HCT116 (cell line): ENCODE data around the gene BMP7. TPM values are rescaled to one million over a fixed set of nuclear protein-coding genes. Genes with fewer than 3 reads are reported as not detected.

Experiments used
- ATAC-seq: fragments of 200-7000 bp; cut with Tn5 transposase; 2 replicates; pipeline ENCODE4 v1.9.1; 2020; ENCODE audit warnings: mild to moderate bottlenecking, moderate library complexity
- BruUV-seq: library from RNA; stranded (reverse); fragments of 400-500 nt; replicated peaks from 2 replicates; lab custom pipeline; 2021; lab: Mats Ljungman, UMichigan
- CTCF ChIA-PET: fragments of 300-600 bp; sonication (Branson Sonifier 250); formaldehyde crosslinking; loops from one replicate; lab custom pipeline; 2021; ENCODE audit warnings: antibody characterized with exemption; lab: Charles Lee
- POLR2A ChIA-PET: fragments of 300-600, 350-600 bp; sonication (Branson Sonifier 250); formaldehyde crosslinking; loops from one replicate; lab custom pipeline; 2021; ENCODE audit warnings: antibody characterized with exemption; lab: Charles Lee
- RAD21 ChIA-PET, 2 experiments: fragments of 300-600 bp; sonication (Branson Sonifier 250); formaldehyde crosslinking; loops; one replicate each; lab custom pipeline; 2023; ENCODE audit warnings: low total read pairs in 2 of 2; ENCODE audit not compliant: uncharacterized antibody in 2 of 2, unreplicated experiment in 2 of 2, low non-redundant PET in 1 of 2; lab: Charles Lee
- DNase-seq: peaks from one replicate; pipeline ENCODE4 v3.0.0-alpha.2; 2010; ENCODE audit warnings: low read depth, low spot score
- H2AFZ ChIP-seq: fragments of 200-600 bp; shearing (Covaris generic), sonication (generic); 2 replicates; pipeline ENCODE4 v1.6.1; 2017; ENCODE audit warnings: low read depth, mixed run types, mixed read lengths, antibody characterized with exemption, low read length; ENCODE audit not compliant: poor library complexity, severe bottlenecking
- H3K27ac ChIP-seq: 2 replicates; pipeline ENCODE4 v1.5.1; 2012; ENCODE audit warnings: low read depth, low read length
- H3K27me3 ChIP-seq: fragments of 200-600 bp; sonication (generic); 2 replicates; pipeline ENCODE4 v1.6.1; 2016; ENCODE audit warnings: mixed run types, low read length, mixed read lengths; ENCODE audit not compliant: insufficient read depth
- H3K36me3 ChIP-seq, 2 experiments: fragments of 200-500 bp in 1 of 2; fragments of 200-600 bp in 1 of 2; sonication (Bioruptor generic) in 1 of 2; sonication (generic) in 1 of 2; 2 replicates each; pipeline versions ENCODE4 v1.5.1 to v1.6.1; 2014 to 2016; ENCODE audit warnings: low read length in 2 of 2, inconsistent platforms in 1 of 2, mixed read lengths in 1 of 2, mixed run types in 1 of 2; ENCODE audit not compliant: insufficient read depth in 2 of 2, control insufficient read depth in 1 of 2
- H3K4me1 ChIP-seq, 2 experiments: fragments of 200-600 bp in 1 of 2; sonication (generic) in 1 of 2; 2 replicates each; pipeline versions ENCODE4 v1.5.1 to v1.6.1; 2012 to 2017; ENCODE audit warnings: low read length in 2 of 2, inconsistent platforms in 1 of 2, mild to moderate bottlenecking in 1 of 2, mixed read lengths in 1 of 2, mixed run types in 1 of 2, moderate library complexity in 1 of 2; ENCODE audit not compliant: insufficient read depth in 2 of 2, control insufficient read depth in 1 of 2
- H3K4me2 ChIP-seq: fragments of 200-600 bp; sonication (generic); 2 replicates; pipeline ENCODE4 v1.6.1; 2017; ENCODE audit warnings: mixed run types, low read length, mixed read lengths
- H3K4me3 ChIP-seq, 2 experiments: fragments of 200-600 bp in 1 of 2; sonication (generic) in 1 of 2; replicated peaks in 1 of 2; 2 replicates each; pipeline ENCODE4 v1.5.1; 2011 to 2016; ENCODE audit warnings: low read length in 2 of 2, control low read depth in 1 of 2, low read depth in 1 of 2, mild to moderate bottlenecking in 1 of 2, mixed read lengths in 1 of 2, mixed run types in 1 of 2
- H3K79me2 ChIP-seq: fragments of 200-600 bp; sonication (generic); 2 replicates; pipeline ENCODE4 v1.6.1; 2017; ENCODE audit warnings: mild to moderate bottlenecking, mixed run types, low read length, moderate library complexity, mixed read lengths; ENCODE audit not compliant: insufficient read depth
- H3K9ac ChIP-seq: fragments of 200-600 bp; sonication (generic); 2 replicates; pipeline ENCODE4 v1.6.1; 2016; ENCODE audit warnings: low read length, mixed read lengths
- H3K9me2 ChIP-seq: fragments of 200-600 bp; sonication (generic), shearing (Covaris generic); 2 replicates; pipeline ENCODE4 v1.6.1; 2017; ENCODE audit warnings: mixed run types, mild to moderate bottlenecking, moderate library complexity; ENCODE audit not compliant: insufficient read depth
- H3K9me3 ChIP-seq, 2 experiments: fragments of 200-500 bp in 1 of 2; fragments of 200-600 bp in 1 of 2; sonication (Bioruptor generic) in 1 of 2; sonication (generic) in 1 of 2; 2 replicates each; pipeline ENCODE4 v1.6.1; 2014 to 2017; ENCODE audit warnings: low read length in 2 of 2, mixed read lengths in 2 of 2, inconsistent platforms in 1 of 2, low read depth in 1 of 2, mild to moderate bottlenecking in 1 of 2, mixed run types in 1 of 2, moderate library complexity in 1 of 2; ENCODE audit not compliant: control insufficient read depth in 1 of 2, insufficient read depth in 1 of 2
- H4K20me1 ChIP-seq: fragments of 200-600 bp; sonication (generic), shearing (Covaris generic); 2 replicates; pipeline ENCODE4 v1.6.1; 2017; ENCODE audit warnings: mixed run types, mild to moderate bottlenecking, moderate library complexity; ENCODE audit not compliant: insufficient read depth
- CBX3 ChIP-seq: IDR thresholded peaks from 2 replicates; pipeline ENCODE4 v1.6.1; 2012; ENCODE audit warnings: low read depth
- ELF1 ChIP-seq: IDR thresholded peaks from 2 replicates; pipeline ENCODE4 v1.6.1; 2012; ENCODE audit warnings: low read depth, borderline replicate concordance
- POLR2A ChIP-seq: IDR thresholded peaks from 2 replicates; pipeline ENCODE4 v1.7.0; 2011; ENCODE audit warnings: borderline replicate concordance; ENCODE audit not compliant: insufficient read depth, insufficient read length; ENCODE audit errors: extremely low read depth
- POLR2AphosphoS5 ChIP-seq: IDR thresholded peaks from 2 replicates; pipeline ENCODE4 v1.6.1; 2011; ENCODE audit warnings: mild to moderate bottlenecking, low read depth, low read length, moderate library complexity
- SIN3A ChIP-seq: IDR thresholded peaks from 2 replicates; pipeline ENCODE4 v1.6.1; 2012; ENCODE audit warnings: low read depth
- SP1 ChIP-seq: IDR thresholded peaks from 2 replicates; pipeline ENCODE4 v1.6.1; 2012; ENCODE audit warnings: low read depth
- intact Hi-C: fragments of 100-400 bp; cut with micrococcal nuclease; formaldehyde crosslinking; loops from 2 replicates; pipeline ENCODE4 v1.10.0; 2022
- total RNA-seq: library from RNA; stranded (reverse); gene quantifications from one replicate; pipeline ENCODE4 v1.2.1, GENCODE V29; 2021; ENCODE audit not compliant: unreplicated experiment

BMP7 gene
- total RNA-seq, 1 experiment from 2014 or later = 7.0 TPM

- peaks cover 10% of the 10 kb centered on the region; the same call in 1 of the 2 replicates for H3K27me3 ChIP-seq
- POLR2A ChIA-PET = no interaction called here
Observed at GRCh38 chr20:57234556-57235251, 31.7 kb downstream of the BMP7 start.

GRCh38 chr20:57231951-57232428 lies 34.5 kb downstream of the BMP7 start:
- Histone ChIP-seq H3K9me3 (no peaks in the 10 kb centered on the region), H3K4me1 (peaks cover 6 to 7% of the 10 kb centered on the region in 2 experiments; a peak in 3 of 4 replicates), H3K27me3 (peaks cover 10% of the 10 kb centered on the region; the same call in 1 of the 2 replicates), H3K4me2 (no peak overlapping the region), H3K9me2 (no peaks in the 10 kb centered on the region), H4K20me1 (no peaks in the 10 kb centered on the region), H3K79me2 (no peaks in the 10 kb centered on the region), H3K4me3 (no peak overlapping the region), H3K9ac (no peak overlapping the region), H3K27ac (no peak overlapping the region), H2AFZ (no peak overlapping the region), H3K36me3 (no peaks in the 10 kb centered on the region)
- no peak for TF ChIP-seq POLR2AphosphoS5
- no peak for TF ChIP-seq POLR2A
- DNase-seq (no peak), ATAC-seq (no peak)
- CTCF ChIA-PET = no interaction called here
- intact Hi-C loops = no loop called here
- POLR2A ChIA-PET = no interaction called here
- RAD21 ChIA-PET = no interaction called here
- BruUV-seq = no TSS peak

More at GRCh38 chr20:57234556-57235251, 31.7 kb downstream of the BMP7 start:
- no TSS peak for BruUV-seq
- no peaks in the 10 kb centered on the region for H3K9me2 ChIP-seq
- no peak for ATAC-seq
- intact Hi-C loops = no loop called here
- H3K36me3 ChIP-seq = no peaks in the 10 kb centered on the region
- TF ChIP-seq SP1 (no peak), POLR2A (no peak), ELF1 (no peak), CBX3 (no peak), SIN3A (no peak)
- no peak overlapping the region for H3K27ac ChIP-seq
- peaks cover 1 to 2% of the 10 kb centered on the region in 2 experiments; a peak in 3 of 4 replicates for H3K4me1 ChIP-seq
- ChIA-PET RAD21 (no interaction called here), CTCF (no interaction called here)
- H3K4me2 ChIP-seq = no peak overlapping the region
- DNase-seq = no peak
- H3K79me2 ChIP-seq = no peaks in the 10 kb centered on the region
- no peak overlapping the region for H2AFZ ChIP-seq
- no peaks in the 10 kb centered on the region for H4K20me1 ChIP-seq
- no peak overlapping the region for H3K4me3 ChIP-seq
- no peaks in the 10 kb centered on the region for H3K9me3 ChIP-seq
- H3K9ac ChIP-seq = no peak overlapping the region
